ENCODE results near the gene CHP1. TPM values are rescaled to one million over a fixed set of nuclear protein-coding genes. Genes with fewer than 3 reads are reported as not detected.
"Not testable (repeated sequence)": the region's sequence is repeated elsewhere in the genome, so short reads cannot be mapped to it uniquely, and the experiment has no call there.

Gene CHP1
- total RNA-seq, 6 experiments from 2014 or later, result 137 to 270 (median 205) TPM

GRCh38 chr15:41218851-41219250, 12.2 kb upstream of the CHP1 start:
- DNase-seq, result no peak
- no peak for TF ChIP-seq CTCF (IDR thresholded peaks at IDR 0.05)
- no peaks in the 10 kb centered on the region for H3K36me3 ChIP-seq
- no peak for ATAC-seq
- no peaks in the 10 kb centered on the region for H3K27me3 ChIP-seq
- WGBS (ENCODE audit: insufficient coverage, low coverage, low lambda C conversion rate, missing lambda C conversion rate), result 38% methylated on average over 1 of the region's 1 CpG
- H3K4me3 ChIP-seq, result no peak overlapping the region
- no peak overlapping the region for H3K27ac ChIP-seq
- no peaks in the 10 kb centered on the region for H3K9me3 ChIP-seq
- no peaks in the 10 kb centered on the region for H3K4me1 ChIP-seq
- intact Hi-C loops (cut with DNase I), result no loop called here

GRCh38 chr15:41219381-41219780, 11.7 kb upstream of the CHP1 start:
- 72% methylated on average over 3 of the region's 3 CpGs for whole genome bisulfite sequencing (ENCODE audit: insufficient coverage, low coverage, low lambda C conversion rate, missing lambda C conversion rate)
- H3K36me3 ChIP-seq, result no peaks in the 10 kb centered on the region
- H3K4me3 ChIP-seq, result no peak overlapping the region
- DNase-seq, result no peak
- H3K9me3 ChIP-seq, result no peaks in the 10 kb centered on the region
- intact Hi-C loops (cut with DNase I), result no loop called here
- ATAC-seq, result no peak
- no peak overlapping the region for H3K27ac ChIP-seq
- no peak for TF ChIP-seq POLR2A (IDR thresholded peaks at IDR 0.05)
- H3K4me1 ChIP-seq, result no peaks in the 10 kb centered on the region
- H3K27me3 ChIP-seq, result no peaks in the 10 kb centered on the region

GRCh38 chr15:41230345-41230649, 771 bp upstream of the CHP1 start:
- intact Hi-C loops (cut with DNase I), result no loop called here
- TF ChIP-seq POLR2A (IDR thresholded peaks at IDR 0.05), result no peak
- no peaks in the 10 kb centered on the region for H3K9me3 ChIP-seq
- peaks cover 0 to 23% (median 5%) of the 10 kb centered on the region in 4 donors for H3K4me1 ChIP-seq
- H3K36me3 ChIP-seq, result no peaks in the 10 kb centered on the region
- DNase-seq (no peak), ATAC-seq (no peak)
- H3K27me3 ChIP-seq, result no peaks in the 10 kb centered on the region
- H3K4me3 ChIP-seq, result peak overlapping the region in 2 of 3 donors; percentile 76 to 88
- peak overlapping the region in 2 of 3 donors; percentile 12 to 92 for H3K27ac ChIP-seq
- WGBS (ENCODE audit: insufficient coverage, low coverage, low lambda C conversion rate, missing lambda C conversion rate), result 40% methylated on average over 9 of the region's 10 CpGs

- DNase-seq (no peak), ATAC-seq (peak; percentile 38 to 56 (median 50))
- Histone ChIP-seq H3K27me3 (no peaks in the 10 kb centered on the region), H3K36me3 (no peaks in the 10 kb centered on the region), H3K27ac (peak overlapping the region; percentile 88 to 92 (median 90)), H3K9me3 (no peaks in the 10 kb centered on the region), H3K4me3 (peak overlapping the region; percentile 76 to 88 (median 77)), H3K4me1 (peaks cover 0 to 23% (median 5%) of the 10 kb centered on the region in 4 donors)
- peak; percentile 30 for TF ChIP-seq POLR2A (IDR thresholded peaks at IDR 0.05)
- TF ChIP-seq CTCF (IDR thresholded peaks at IDR 0.05), result no peak
- intact Hi-C loops (cut with DNase I), result no loop called here
- under 1% methylated on average over 13 of the region's 28 CpGs for WGBS (ENCODE audit: insufficient coverage, low coverage, low lambda C conversion rate, missing lambda C conversion rate)
These were observed 556 bp downstream of the CHP1 start for GRCh38 chr15:41231422-41232226.

GRCh38 chr15:41233367-41233771, 2.3 kb downstream of the CHP1 start:
- H3K27ac ChIP-seq, result peak overlapping the region in 2 of 3 donors; percentile 24 to 92
- H3K4me3 ChIP-seq, result no peak overlapping the region
- no peaks in the 10 kb centered on the region for H3K9me3 ChIP-seq
- peaks cover 0 to 23% (median 5%) of the 10 kb centered on the region in 4 donors for H3K4me1 ChIP-seq
- no peaks in the 10 kb centered on the region for H3K27me3 ChIP-seq
- H3K36me3 ChIP-seq, result no peaks in the 10 kb centered on the region
- no peak for TF ChIP-seq CTCF (IDR thresholded peaks at IDR 0.05)
- no peak for TF ChIP-seq POLR2A (IDR thresholded peaks at IDR 0.05)
- WGBS (ENCODE audit: insufficient coverage, low coverage, low lambda C conversion rate, missing lambda C conversion rate), result 57% methylated on average over 1 of the region's 1 CpG
- DNase-seq (no peak), ATAC-seq (peak in 1 of 4 donors; percentile 15)
- intact Hi-C loops (cut with DNase I), result no loop called here

GRCh38 chr15:41235228-41235627, 4.2 kb downstream of the CHP1 start:
- ATAC-seq; H3K27me3 ChIP-seq; H3K4me3 ChIP-seq; H3K27ac ChIP-seq; intact Hi-C loops (cut with DNase I); DNase-seq; H3K9me3 ChIP-seq; H3K36me3 ChIP-seq: not testable (repeated sequence)
- H3K4me1 ChIP-seq, result peaks cover 0 to 28% (median 5%) of the 10 kb centered on the region in 4 donors
- 93% methylated on average over 5 of the region's 5 CpGs for WGBS (ENCODE audit: insufficient coverage, low coverage, low lambda C conversion rate, missing lambda C conversion rate)
